Endothelial cell of umbilical vein (primary cell): ENCODE results near the gene PDE10A. TPM values are rescaled to one million over a fixed set of nuclear protein-coding genes. Genes with fewer than 3 reads are reported as not detected.

Experiments used
- BruUV-seq: library from RNA; stranded (reverse); fragments of 400-500 nt; replicated peaks from 2 replicates; lab custom pipeline; 2021; lab: Mats Ljungman, UMichigan
- CTCF ChIA-PET: fragments of 300-600, 350-600 bp; sonication (Branson Sonifier 250); formaldehyde crosslinking; loops from one replicate; lab custom pipeline; 2021; ENCODE audit warnings: antibody characterized with exemption, inconsistent platforms; lab: Charles Lee
- POLR2A ChIA-PET: fragments of 300-600, 350-600 bp; sonication (Branson Sonifier 250); formaldehyde crosslinking; loops from one replicate; lab custom pipeline; 2021; ENCODE audit warnings: antibody characterized with exemption, inconsistent platforms; lab: Charles Lee
- DNase-seq: peaks from one replicate; pipeline ENCODE4 v3.0.0-alpha.2; 2011; ENCODE audit warnings: low read depth, low spot score
- FAIRE-seq: peaks from 2 replicates; lab custom pipeline; 2011; peaks lifted over from hg19 to GRCh38; lab: Jason Lieb, UNC
- H2AFZ ChIP-seq: 2 replicates; pipeline ENCODE4 v1.6.0; 2012; ENCODE audit warnings: low read depth, low read length, control low read depth, inconsistent platforms
- H3K27ac ChIP-seq: 2 replicates; pipeline ENCODE4 v1.5.1; 2011; ENCODE audit warnings: low read depth, mild to moderate bottlenecking, control low read depth, low read length, moderate library complexity; ENCODE audit not compliant: insufficient read depth
- H3K27me3 ChIP-seq, 2 experiments: 2 replicates each; pipeline versions ENCODE4 v1.6.0 to v1.6.1; 2011; ENCODE audit warnings: low read length in 2 of 2, mixed read lengths in 1 of 2; ENCODE audit not compliant: control insufficient read depth in 2 of 2, insufficient read depth in 2 of 2
- H3K36me3 ChIP-seq, 2 experiments: 2 replicates in 1 of 2; 3 replicates in 1 of 2; pipeline ENCODE4 v1.5.1; 2011; ENCODE audit warnings: low read length in 2 of 2, mild to moderate bottlenecking in 1 of 2, moderate library complexity in 1 of 2; ENCODE audit not compliant: control insufficient read depth in 2 of 2, insufficient read depth in 2 of 2; ENCODE audit errors: extremely low read depth in 1 of 2
- H3K4me1 ChIP-seq: 3 replicates; pipeline ENCODE4 v1.5.1; 2011; ENCODE audit warnings: mild to moderate bottlenecking, low read length; ENCODE audit not compliant: control insufficient read depth, insufficient read depth; ENCODE audit errors: extremely low read depth
- H3K4me2 ChIP-seq: 2 replicates; pipeline ENCODE4 v1.6.1; 2011; ENCODE audit warnings: low read length, control low read depth, mixed read lengths; ENCODE audit not compliant: insufficient read depth
- H3K4me3 ChIP-seq, 3 experiments: fragments of 200-600 bp in 1 of 3; sonication (generic), shearing (Covaris generic) in 1 of 3; replicated peaks in 1 of 3; 2 replicates each; pipeline ENCODE4 v1.5.1; 2011 to 2016; ENCODE audit warnings: control low read depth in 3 of 3, low read length in 3 of 3, mild to moderate bottlenecking in 2 of 3, inconsistent platforms in 1 of 3, low read depth in 1 of 3, moderate library complexity in 1 of 3; ENCODE audit not compliant: insufficient read depth in 1 of 3
- H3K79me2 ChIP-seq: 2 replicates; pipeline ENCODE4 v1.6.0; 2012; ENCODE audit warnings: low read length, inconsistent platforms; ENCODE audit not compliant: control insufficient read depth, insufficient read depth
- H3K9ac ChIP-seq: replicated peaks from 2 replicates; pipeline ENCODE3; 2011; ENCODE audit warnings: low read length, control low read depth; ENCODE audit not compliant: insufficient read depth; ENCODE audit errors: extremely low read depth
- H3K9me1 ChIP-seq: replicated peaks from 3 replicates; pipeline ENCODE4 v1.6.0; 2011; ENCODE audit warnings: mild to moderate bottlenecking, low read length; ENCODE audit not compliant: control insufficient read depth, insufficient read depth; ENCODE audit errors: extremely low read depth
- H3K9me3 ChIP-seq: replicated peaks from 2 replicates; pipeline ENCODE4 v1.5.1; 2012; ENCODE audit warnings: low read length, inconsistent platforms; ENCODE audit not compliant: control insufficient read depth, insufficient read depth
- H4K20me1 ChIP-seq: replicated peaks from 2 replicates; pipeline ENCODE3; 2011; ENCODE audit warnings: mild to moderate bottlenecking, low read length; ENCODE audit not compliant: control insufficient read depth, insufficient read depth; ENCODE audit errors: extremely low read depth
- FOS ChIP-seq: IDR thresholded peaks from 2 replicates; pipeline ENCODE4 v1.6.1; 2011; ENCODE audit warnings: mild to moderate bottlenecking, low read length, moderate library complexity, borderline replicate concordance; ENCODE audit not compliant: insufficient read depth
- GATA2 ChIP-seq: IDR thresholded peaks from 2 replicates; pipeline ENCODE4 v1.7.0; 2011; ENCODE audit warnings: low read depth, mild to moderate bottlenecking, moderate library complexity, mixed read lengths, low read length; ENCODE audit not compliant: insufficient read length, insufficient read depth
- MYC ChIP-seq: IDR thresholded peaks from one replicate; pipeline ENCODE4 v1.6.1; 2011; ENCODE audit warnings: mild to moderate bottlenecking, low read depth, low read length
- POLR2AphosphoS5 ChIP-seq: IDR thresholded peaks from 2 replicates; pipeline ENCODE4 v1.6.1; 2012; ENCODE audit warnings: low read depth, mild to moderate bottlenecking, control low read depth, low read length, moderate library complexity; ENCODE audit not compliant: insufficient read depth
- dilution Hi-C: fragments of 300-500 bp; cut with MboI; formaldehyde crosslinking; loops from one replicate; pipeline ENCODE4 v1.15.0; 2019; ENCODE audit warnings: low sequenced_read_pairs; ENCODE audit not compliant: extremely low pct_ligation_motif_present
- intact Hi-C: fragments of 100-400 bp; cut with micrococcal nuclease; formaldehyde crosslinking; loops from one replicate; pipeline ENCODE4 v1.10.0; 2022
- polyA plus RNA-seq, 4 experiments: library from polyadenylated mRNA; depleted of rRNA in 3 of 4; stranded (reverse) in 3 of 4; unstranded in 1 of 4; fragments of >200 nt; gene quantifications; 2 replicates each; pipeline versions ENCODE4 v1.2.1 to v1.2.3, GENCODE V29; 2011 to 2012; ENCODE audit warnings: missing spikeins in 1 of 4
- total RNA-seq: library from RNA; stranded (reverse); gene quantifications from 2 replicates; pipeline ENCODE4 v1.2.3, GENCODE V29; 2021
- TF ChIP-seq, protein P1 (sequence below), 2 donors: IDR thresholded peaks; 1 replicate in 1 of 2; 2 replicates in 1 of 2; pipeline ENCODE4 v1.5.1; 2011; ENCODE audit warnings: low read length in 2 of 2, mild to moderate bottlenecking in 2 of 2, moderate library complexity in 2 of 2, control low read depth in 1 of 2, inconsistent platforms in 1 of 2, low read depth in 1 of 2; ENCODE audit not compliant: insufficient read depth in 1 of 2; ENCODE audit errors: extremely low read depth in 1 of 2
- TF ChIP-seq, protein P2 (sequence below): IDR thresholded peaks from 2 replicates; pipeline ENCODE4 v1.6.1; 2011; ENCODE audit not compliant: insufficient read depth, insufficient read length

Gene PDE10A
- total and polyA plus RNA-seq, 2 donors (not counting 3 experiments of a cell fraction or from before 2014, with no cell fraction given), result 0.86 to 2.9 TPM

DNA sequence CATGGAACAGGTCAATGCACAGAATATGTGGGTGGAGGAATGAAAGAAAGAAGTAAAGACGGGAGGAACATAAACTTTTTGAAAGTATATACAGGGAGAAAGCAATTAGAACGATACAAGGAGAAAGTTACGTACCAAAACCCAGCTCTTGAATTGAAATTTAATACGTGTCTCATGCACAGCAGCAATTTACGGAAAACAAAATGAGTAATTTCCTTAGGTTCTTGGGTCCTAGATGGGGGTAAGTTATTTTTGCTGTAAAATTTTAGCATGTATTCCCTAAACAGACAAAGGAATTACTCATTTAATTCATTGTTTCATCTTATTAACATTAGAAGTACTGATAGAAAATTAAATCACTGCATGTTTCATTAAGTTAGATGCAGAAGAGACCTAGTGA is 75.8 kb downstream of the PDE10A start:
- BruUV-seq, result no TSS peak
- TF ChIP-seq POLR2AphosphoS5, result no peak
- TF ChIP-seq, protein P1, sequence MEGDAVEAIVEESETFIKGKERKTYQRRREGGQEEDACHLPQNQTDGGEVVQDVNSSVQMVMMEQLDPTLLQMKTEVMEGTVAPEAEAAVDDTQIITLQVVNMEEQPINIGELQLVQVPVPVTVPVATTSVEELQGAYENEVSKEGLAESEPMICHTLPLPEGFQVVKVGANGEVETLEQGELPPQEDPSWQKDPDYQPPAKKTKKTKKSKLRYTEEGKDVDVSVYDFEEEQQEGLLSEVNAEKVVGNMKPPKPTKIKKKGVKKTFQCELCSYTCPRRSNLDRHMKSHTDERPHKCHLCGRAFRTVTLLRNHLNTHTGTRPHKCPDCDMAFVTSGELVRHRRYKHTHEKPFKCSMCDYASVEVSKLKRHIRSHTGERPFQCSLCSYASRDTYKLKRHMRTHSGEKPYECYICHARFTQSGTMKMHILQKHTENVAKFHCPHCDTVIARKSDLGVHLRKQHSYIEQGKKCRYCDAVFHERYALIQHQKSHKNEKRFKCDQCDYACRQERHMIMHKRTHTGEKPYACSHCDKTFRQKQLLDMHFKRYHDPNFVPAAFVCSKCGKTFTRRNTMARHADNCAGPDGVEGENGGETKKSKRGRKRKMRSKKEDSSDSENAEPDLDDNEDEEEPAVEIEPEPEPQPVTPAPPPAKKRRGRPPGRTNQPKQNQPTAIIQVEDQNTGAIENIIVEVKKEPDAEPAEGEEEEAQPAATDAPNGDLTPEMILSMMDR (IDR thresholded peaks at IDR 0.05; ENCODE audit: extremely low read depth in 1 of 2, insufficient read depth in 1 of 2, low read depth in 1 of 2, low read length in 2 of 2), result no peak
- TF ChIP-seq, protein P2, sequence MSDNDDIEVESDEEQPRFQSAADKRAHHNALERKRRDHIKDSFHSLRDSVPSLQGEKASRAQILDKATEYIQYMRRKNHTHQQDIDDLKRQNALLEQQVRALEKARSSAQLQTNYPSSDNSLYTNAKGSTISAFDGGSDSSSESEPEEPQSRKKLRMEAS, result no peak
- TF ChIP-seq GATA2, result no peak
- TF ChIP-seq MYC, result no peak
- no peak for TF ChIP-seq FOS
- Histone ChIP-seq H4K20me1 (no peaks in the 10 kb centered on the region), H3K4me3 (no peak overlapping the region), H3K4me2 (no peak overlapping the region), H3K9ac (no peak overlapping the region), H3K9me3 (no peaks in the 10 kb centered on the region), H3K9me1 (no peaks in the 10 kb centered on the region), H3K36me3 (no peaks in the 10 kb centered on the region), H3K27me3 (no peaks in the 10 kb centered on the region), H3K4me1 (peaks cover 3% of the 10 kb centered on the region), H3K27ac (no peak overlapping the region), H2AFZ (no peak overlapping the region), H3K79me2 (peaks cover 2% of the 10 kb centered on the region)
- FAIRE-seq, result no peak
- ChIA-PET CTCF (interaction anchor here (1.5 to 1.9 kb wide), 2 partner anchors 13 to 147 kb away, joined by 5 read pairs; no protein-coding TSS in a partner anchor), POLR2A (no interaction called here)
- no peak for DNase-seq
- intact Hi-C loops, result loop anchor here (5.0 kb wide), 1 partner anchor 75 kb away; the partner anchor contains the start of gene PDE10A
- dilution Hi-C loops, result no loop called here
